ENCODE results near the gene TRPC4. TPM values are rescaled to one million over a fixed set of nuclear protein-coding genes. Genes with fewer than 3 reads are reported as not detected.

The TRPC4 gene
- total RNA-seq, 1 donor = 37.6 TPM

GRCh38 chr13:37772644-37773043, 96.9 kb downstream of the TRPC4 start:
- DNase-seq (ENCODE audit: low read depth) = no peak
- TF ChIP-seq CTCF (IDR thresholded peaks at IDR 0.05; ENCODE audit: insufficient read depth, low read depth, low read length) = no peak

GRCh38 chr13:37769545-37769944, 100.0 kb downstream of the TRPC4 start:
- H3K4me3 ChIP-seq (ENCODE audit: low read depth, low read length) = no peak overlapping the region
- DNase-seq (ENCODE audit: low read depth) = no peak
- TF ChIP-seq CTCF (IDR thresholded peaks at IDR 0.05; ENCODE audit: insufficient read depth, low read depth, low read length) = no peak

More at GRCh38 chr13:37772644-37773043, 96.9 kb downstream of the TRPC4 start:
- no peak overlapping the region for H3K4me3 ChIP-seq (ENCODE audit: low read depth, low read length)

GRCh38 chr13:37769078-37769477, 100.5 kb downstream of the TRPC4 start:
- no peak overlapping the region for H3K4me3 ChIP-seq (ENCODE audit: low read depth, low read length)
- DNase-seq (ENCODE audit: low read depth) = no peak
- TF ChIP-seq CTCF (IDR thresholded peaks at IDR 0.05; ENCODE audit: insufficient read depth, low read depth, low read length) = peak; percentile 15

GRCh38 chr13:37766502-37766901, 103.1 kb downstream of the TRPC4 start:
- DNase-seq (ENCODE audit: low read depth) = no peak
- TF ChIP-seq CTCF (IDR thresholded peaks at IDR 0.05; ENCODE audit: insufficient read depth, low read depth, low read length) = no peak
- no peak overlapping the region for H3K4me3 ChIP-seq (ENCODE audit: low read depth, low read length)

GRCh38 chr13:37755349-37755748, 114.2 kb downstream of the TRPC4 start:
- no peak overlapping the region for H3K4me3 ChIP-seq (ENCODE audit: low read depth, low read length)
- DNase-seq (ENCODE audit: low read depth) = no peak
- TF ChIP-seq CTCF (IDR thresholded peaks at IDR 0.05; ENCODE audit: insufficient read depth, low read depth, low read length) = no peak

GRCh38 chr13:37753776-37754175, 115.8 kb downstream of the TRPC4 start:
- no peak for DNase-seq (ENCODE audit: low read depth)
- no peak for TF ChIP-seq CTCF (IDR thresholded peaks at IDR 0.05; ENCODE audit: insufficient read depth, low read depth, low read length)
- H3K4me3 ChIP-seq (ENCODE audit: low read depth, low read length) = no peak overlapping the region

- TF ChIP-seq CTCF (IDR thresholded peaks at IDR 0.05; ENCODE audit: insufficient read depth, low read depth, low read length) = no peak
- H3K4me3 ChIP-seq (ENCODE audit: low read depth, low read length) = no peak overlapping the region
- DNase-seq (ENCODE audit: low read depth) = no peak
These were observed 117.4 kb downstream of the TRPC4 start for GRCh38 chr13:37752146-37752545.
